ENCODE measurements around the gene CACNA2D3. TPM values are rescaled to one million over a fixed set of nuclear protein-coding genes. Genes with fewer than 3 reads are reported as not detected.
A peak's percentile ranks its signal among the peaks of the same experiment; 100 is the strongest.

CACNA2D3 gene
- total RNA-seq, 1 experiment from 2014 or later, result 7.6 TPM

- no peak for DNase-seq (ENCODE audit: low spot score)
Observed at GRCh38 chr3:54845011-54845410, 722.7 kb downstream of the CACNA2D3 start.

GRCh38 chr3:54845551-54845950, 723.2 kb downstream of the CACNA2D3 start:
- DNase-seq (ENCODE audit: low spot score), result no peak

GRCh38 chr3:54846119-54846518, 723.8 kb downstream of the CACNA2D3 start:
- DNase-seq (ENCODE audit: low spot score), result no peak

GRCh38 chr3:54847361-54847760, 725.0 kb downstream of the CACNA2D3 start:
- DNase-seq (ENCODE audit: low spot score), result no peak

- no peak for DNase-seq (ENCODE audit: low spot score)
Observed at GRCh38 chr3:54849360-54849759, 727.0 kb downstream of the CACNA2D3 start.

GRCh38 chr3:54850484-54851018, 728.2 kb downstream of the CACNA2D3 start:
- DNase-seq (ENCODE audit: low spot score), result no peak

GRCh38 chr3:54853573-54854404, 731.4 kb downstream of the CACNA2D3 start:
- DNase-seq (ENCODE audit: low spot score), result peak; percentile 48

GRCh38 chr3:54856271-54856670, 733.9 kb downstream of the CACNA2D3 start:
- no peak for DNase-seq (ENCODE audit: low spot score)

- peak; percentile 81 for DNase-seq (ENCODE audit: low spot score)
Observed at GRCh38 chr3:54857343-54857742, 735.0 kb downstream of the CACNA2D3 start.

- DNase-seq (ENCODE audit: low spot score), result no peak
Observed at GRCh38 chr3:54858093-54858785, 735.9 kb downstream of the CACNA2D3 start.

GRCh38 chr3:54859184-54859583, 736.8 kb downstream of the CACNA2D3 start:
- peak; percentile 50 for DNase-seq (ENCODE audit: low spot score)

GRCh38 chr3:54861248-54862067, 739.1 kb downstream of the CACNA2D3 start:
- no peak for DNase-seq (ENCODE audit: low spot score)

GRCh38 chr3:54862526-54862925, 740.2 kb downstream of the CACNA2D3 start:
- peak; percentile 79 for DNase-seq (ENCODE audit: low spot score)

- peak; percentile 53 for DNase-seq (ENCODE audit: low spot score)
Observed at GRCh38 chr3:54863366-54863765, 741.0 kb downstream of the CACNA2D3 start.

GRCh38 chr3:54863786-54864185, 741.4 kb downstream of the CACNA2D3 start:
- DNase-seq (ENCODE audit: low spot score), result no peak

- no peak for DNase-seq (ENCODE audit: low spot score)
Observed at GRCh38 chr3:54865316-54865715, 743.0 kb downstream of the CACNA2D3 start.

GRCh38 chr3:54866251-54866650, 743.9 kb downstream of the CACNA2D3 start:
- DNase-seq (ENCODE audit: low spot score), result no peak

GRCh38 chr3:54870423-54870822, 748.1 kb downstream of the CACNA2D3 start:
- peak; percentile 95 for DNase-seq (ENCODE audit: low spot score)

- no peak for DNase-seq (ENCODE audit: low spot score)
Observed at GRCh38 chr3:54871867-54872266, 749.5 kb downstream of the CACNA2D3 start.

- peak; percentile 59 for DNase-seq (ENCODE audit: low spot score)
Observed at GRCh38 chr3:54873059-54874010, 751.0 kb downstream of the CACNA2D3 start.

All from A172 (cell line).